ENCODE data around the gene CXCR5.

CXCR5 gene

DNA sequence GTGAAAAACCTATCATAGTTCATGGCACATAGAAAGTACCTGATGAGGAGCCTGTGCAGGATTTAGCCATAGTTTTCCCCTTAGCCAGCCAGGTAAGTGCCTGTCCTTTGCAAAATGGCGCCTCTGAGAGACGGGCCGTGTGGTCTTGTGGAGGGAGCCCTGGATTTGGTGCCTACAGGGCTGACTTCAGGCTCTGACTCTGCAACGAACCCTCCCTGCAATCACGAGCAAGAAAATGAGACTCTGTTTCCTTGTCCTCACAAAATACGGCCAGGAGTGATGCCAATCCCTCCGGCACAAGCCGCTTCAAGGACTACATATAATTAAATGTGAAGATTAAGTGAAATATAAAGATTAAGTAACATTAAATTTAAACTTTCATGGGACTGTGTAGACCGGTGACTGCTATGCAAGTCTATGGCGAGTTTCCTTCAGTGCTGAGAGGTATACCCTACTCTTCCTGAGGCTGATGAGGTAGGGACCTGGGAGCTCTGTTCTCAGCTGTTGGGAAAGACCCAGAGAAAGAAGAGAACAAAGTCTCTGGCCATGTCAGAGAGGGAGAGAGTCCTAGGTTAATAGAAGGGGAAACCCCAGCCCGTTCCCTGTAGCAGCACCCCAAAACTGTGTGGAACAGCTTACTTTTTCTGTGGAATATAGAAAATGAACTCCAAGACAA, 6.1 kb upstream of the CXCR5 start:
- DNase-seq, result no peak

DNA sequence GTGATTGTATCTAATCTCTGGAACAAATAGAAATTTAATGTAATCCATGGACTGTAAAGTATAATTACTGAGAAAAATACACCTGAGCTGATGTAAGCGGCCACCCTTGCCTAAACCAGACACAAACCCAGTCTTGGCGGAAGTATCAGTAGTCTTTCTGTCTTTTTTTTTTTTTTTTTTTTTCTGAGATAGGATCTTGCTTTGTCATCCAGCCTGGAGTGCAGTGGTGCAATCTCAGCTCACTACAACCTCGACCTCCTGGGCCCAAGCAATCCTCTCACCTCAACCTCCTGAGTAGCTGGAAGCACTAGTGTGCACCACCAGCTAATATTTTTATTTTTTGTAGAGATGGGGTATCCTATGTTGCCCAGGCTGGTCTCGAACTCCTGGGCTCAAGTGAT, 5.5 kb upstream of the CXCR5 start:
- no peak for DNase-seq

DNA sequence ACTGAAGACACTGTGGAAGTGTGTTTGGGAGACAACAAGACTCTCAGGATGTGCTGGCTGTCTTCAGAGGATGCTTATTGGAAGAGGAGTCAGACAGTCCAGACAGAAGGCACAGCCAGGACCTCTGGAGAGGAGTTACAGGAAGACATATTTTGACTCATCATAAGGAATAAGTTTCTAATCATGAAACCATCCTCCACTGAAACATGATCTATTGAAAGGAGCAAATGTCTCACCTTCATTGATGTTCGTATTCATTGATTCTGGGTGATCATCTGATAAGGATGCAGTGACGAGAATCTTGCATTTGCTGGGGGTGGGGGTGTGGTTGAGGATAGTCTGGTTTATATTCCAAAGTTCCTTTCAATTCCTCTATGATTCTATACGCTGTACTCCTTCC, 2.5 kb upstream of the CXCR5 start:
- DNase-seq, result no peak

DNA sequence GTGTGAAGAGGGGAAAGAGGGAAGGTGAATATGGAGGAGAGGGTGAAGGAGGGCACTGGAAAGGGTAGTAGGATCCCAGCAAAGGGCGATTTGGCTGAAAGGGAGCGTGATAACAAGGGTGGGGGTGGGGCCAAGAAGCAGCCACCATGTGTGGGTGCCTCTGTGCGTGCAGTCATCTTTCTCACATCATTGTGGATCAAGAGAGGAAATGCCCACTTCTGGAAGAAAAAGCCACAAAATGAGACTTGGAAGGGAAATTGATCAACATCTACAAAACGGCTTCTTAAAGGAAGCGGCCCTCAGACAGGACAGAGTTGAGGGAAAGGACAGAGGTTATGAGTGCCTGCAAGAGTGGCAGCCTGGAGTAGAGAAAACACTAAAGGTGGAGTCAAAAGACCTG, 1.2 kb upstream of the CXCR5 start:
- no peak for DNase-seq

DNA sequence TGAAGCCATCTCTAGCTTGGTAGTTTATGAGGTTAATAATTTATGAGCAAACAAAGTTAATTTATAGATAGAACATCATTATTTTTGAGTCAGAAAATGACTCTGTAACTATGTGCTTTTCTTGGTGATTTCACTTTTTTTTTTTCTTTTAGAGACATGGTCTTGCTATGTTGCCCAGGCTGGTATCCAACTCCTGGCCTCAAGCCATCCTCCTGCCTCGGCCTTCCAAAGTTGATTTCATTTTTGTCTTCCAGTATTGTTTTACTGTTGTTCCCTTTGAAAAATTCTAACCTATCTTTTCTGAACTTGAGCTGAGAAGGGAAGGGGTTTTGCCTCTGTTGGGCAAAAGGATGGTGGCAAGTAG, 706 bp upstream of the CXCR5 start:
- DNase-seq, result no peak

DNA sequence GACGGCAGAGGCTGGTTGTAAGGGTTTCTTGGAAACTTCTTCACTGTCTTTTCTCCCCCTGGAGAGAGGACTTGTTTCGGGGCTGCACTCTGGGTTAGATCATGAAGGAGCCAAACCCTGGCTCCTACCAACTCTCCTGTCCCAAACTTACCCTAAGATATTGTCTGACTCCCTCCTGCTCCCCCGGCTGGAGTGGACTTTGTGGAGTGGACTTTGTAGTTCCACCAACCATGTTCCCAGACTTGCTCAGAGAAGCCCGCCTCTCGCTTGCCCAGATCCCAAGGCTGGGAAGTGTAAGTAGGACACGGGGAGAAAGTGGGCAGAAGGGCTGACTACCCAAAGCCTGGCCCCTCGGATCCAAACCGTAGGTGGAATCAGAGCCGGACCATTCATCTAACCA, 1.2 kb downstream of the CXCR5 start:
- DNase-seq, result no peak

DNA sequence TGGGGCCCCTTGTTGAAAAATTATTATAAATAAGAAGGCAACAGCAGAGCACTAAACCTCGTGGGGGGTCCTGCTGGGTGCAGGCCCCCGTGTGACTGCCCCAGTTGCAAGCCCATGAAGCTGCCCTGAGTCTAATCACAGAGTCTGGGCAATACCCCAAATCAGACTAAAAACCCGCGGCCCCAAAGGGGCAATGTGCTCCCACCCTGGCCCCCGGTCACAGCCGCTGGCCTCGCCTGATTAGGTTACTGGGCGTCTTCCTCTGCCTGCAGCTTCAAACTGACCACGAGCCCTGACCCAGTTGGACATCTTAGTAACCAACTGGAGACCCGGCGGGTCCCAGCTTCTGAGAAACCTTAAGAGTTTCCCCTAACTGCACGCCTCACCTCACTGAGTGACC, 1.6 kb downstream of the CXCR5 start:
- no peak for DNase-seq

DNA sequence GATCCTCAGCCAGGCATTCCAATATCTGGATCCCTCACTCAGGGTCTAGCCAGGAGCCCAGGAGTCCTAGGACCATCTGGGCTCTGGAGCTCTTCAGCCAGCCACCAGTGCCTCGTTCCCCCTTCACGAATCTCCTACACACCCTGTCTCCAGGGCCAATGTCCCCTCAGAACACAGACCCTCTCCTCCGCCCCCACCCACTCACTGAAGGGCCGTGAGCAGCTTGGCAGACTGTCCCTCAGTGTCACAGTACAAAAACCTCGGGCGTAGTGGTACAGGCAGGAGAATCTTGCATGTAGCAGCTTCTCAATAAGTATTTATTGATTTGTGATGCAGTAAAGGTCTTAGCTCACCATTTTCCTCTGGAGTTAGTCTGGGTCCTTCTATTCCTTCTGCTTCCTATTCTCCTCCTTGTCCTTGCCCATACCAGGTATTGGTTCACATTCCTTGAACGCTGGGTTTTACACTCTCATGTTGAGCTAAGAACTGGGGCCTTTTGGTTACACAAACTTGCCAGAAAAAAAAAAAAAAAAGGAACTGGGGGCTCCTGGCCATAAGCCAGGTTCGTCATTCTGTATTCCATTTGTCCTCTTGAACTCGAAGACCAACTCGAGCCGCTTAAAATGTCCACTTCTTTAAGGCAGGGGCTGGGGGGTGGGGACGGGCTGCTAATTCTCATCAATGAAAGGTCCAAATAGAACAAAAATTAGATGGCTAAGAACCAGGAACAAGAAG, 2.3 kb downstream of the CXCR5 start:
- no peak for DNase-seq

DNA sequence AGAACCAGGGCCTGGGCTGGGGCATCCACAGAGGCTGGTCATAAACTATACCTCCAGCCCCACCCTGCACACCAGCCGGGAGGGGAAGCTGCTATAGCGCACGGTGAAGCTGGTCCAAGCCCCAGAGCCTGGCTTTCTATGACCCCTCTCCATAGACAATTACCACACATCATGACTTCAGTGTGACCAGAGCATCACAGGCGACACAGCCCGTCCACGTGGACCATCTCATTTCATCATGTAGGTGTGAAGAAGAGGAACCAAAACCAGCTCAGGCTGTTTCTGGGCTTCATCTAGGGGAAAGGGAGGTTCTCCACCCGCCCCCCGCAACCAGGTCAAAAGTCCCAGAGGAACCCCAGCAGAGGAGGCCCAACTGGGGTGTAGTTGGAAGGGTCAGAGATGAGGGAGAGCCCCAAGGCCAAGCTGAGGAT, 3.0 kb downstream of the CXCR5 start:
- DNase-seq, result no peak

DNA sequence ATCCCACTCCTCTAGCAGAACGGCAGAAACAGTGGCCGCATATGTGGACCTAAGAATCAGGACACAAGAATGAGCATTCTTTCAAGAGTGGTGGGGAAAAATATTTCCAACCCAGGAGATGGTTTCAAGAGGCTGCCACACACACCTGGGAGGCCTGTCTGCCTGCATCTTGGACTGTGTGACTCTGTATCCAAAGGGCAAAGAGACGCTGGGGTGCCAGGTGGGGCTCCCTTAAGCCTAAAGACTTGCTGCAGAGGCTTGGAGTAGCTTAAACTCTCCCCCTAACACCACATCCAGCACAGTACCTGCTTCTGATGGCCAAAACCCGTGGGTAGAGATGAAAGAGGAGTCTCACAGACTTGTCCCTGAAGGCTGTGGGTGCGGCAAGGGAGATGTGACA, 3.5 kb downstream of the CXCR5 start:
- DNase-seq, result no peak

DNA sequence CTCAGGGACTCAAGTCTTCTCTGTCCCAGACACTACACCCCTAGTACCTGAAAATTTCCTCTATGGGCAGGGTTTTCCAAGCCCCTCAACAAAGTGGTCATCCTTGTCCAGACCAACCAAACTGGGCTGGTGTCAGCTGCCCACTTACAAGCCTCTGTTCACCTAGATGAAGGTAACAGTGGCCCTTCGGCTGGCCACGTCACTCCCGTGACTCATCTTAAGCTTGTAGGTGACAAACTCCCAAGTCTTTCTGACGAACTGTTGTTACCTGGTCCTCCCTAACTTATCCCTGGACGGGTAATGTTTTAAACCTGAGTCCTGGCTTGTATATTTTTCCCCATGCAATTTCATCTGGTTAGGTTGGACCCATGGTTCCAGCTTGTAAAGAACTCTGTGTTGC, 4.7 kb downstream of the CXCR5 start:
- DNase-seq, result no peak

DNA sequence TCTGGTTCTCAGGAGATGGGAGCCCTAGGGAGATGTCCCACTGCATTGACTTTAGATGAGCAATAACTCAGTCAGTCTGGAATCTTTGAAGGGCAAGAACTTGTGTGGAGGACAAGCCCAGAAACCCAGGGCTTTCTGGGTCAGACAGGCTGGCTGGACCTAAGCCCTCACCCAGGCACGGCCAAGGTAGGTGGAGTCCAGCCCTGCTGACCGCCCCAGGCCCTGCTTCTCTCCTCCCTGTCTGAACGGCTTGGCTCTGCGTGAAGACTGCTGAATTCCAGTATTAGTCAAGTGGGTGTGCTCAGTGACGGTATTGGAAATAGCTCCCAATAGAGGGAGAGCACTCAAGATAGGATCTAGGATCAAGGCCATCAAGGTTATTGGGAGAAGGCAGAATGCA, 6.1 kb downstream of the CXCR5 start:
- peak; percentile 13 for DNase-seq

DNA sequence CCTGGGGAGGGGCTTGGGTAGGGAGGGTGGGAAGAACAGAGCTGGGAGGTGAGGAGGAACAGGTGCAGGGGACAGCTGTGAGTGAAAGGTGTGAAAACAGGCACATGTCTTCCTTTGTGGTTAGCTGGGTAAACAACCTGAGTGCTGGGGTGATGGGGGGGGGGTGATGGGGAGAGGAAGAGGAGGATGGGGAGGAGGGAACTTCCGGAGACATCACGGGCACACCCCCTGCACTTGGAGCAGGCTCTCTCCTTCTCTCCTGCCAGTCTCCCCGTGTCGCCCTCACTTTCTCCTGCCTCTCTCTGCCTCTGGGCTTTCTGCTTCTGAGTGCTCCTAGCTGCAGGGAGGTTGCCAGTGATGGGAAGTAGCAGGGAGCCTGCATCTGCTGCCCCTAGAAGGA, 8.8 kb downstream of the CXCR5 start:
- no peak for DNase-seq

DNA sequence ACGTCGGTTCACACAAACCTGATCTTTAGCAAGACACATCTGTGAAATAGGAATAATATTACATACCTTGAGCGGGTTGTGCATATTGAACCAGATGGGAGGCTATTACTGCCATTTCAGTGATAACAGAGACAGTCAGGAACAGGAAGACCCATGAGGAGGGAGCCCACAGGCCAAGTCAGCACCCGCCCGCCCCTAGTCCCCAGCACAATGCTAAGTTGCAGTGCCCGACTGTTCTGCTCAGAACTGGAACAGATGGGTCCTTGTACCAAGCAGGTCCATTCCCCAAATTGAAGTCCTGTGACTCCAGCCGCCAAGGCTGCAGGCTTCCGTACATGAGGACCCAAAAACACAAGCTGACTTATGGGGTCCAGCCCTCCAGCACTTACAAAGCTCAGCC, 9.3 kb downstream of the CXCR5 start:
- no peak for DNase-seq

DNA sequence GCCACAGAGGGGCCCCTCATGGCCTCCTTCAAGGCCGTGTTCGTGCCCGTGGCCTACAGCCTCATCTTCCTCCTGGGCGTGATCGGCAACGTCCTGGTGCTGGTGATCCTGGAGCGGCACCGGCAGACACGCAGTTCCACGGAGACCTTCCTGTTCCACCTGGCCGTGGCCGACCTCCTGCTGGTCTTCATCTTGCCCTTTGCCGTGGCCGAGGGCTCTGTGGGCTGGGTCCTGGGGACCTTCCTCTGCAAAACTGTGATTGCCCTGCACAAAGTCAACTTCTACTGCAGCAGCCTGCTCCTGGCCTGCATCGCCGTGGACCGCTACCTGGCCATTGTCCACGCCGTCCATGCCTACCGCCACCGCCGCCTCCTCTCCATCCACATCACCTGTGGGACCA, 10.0 kb downstream of the CXCR5 start:
- DNase-seq, result no peak

DNA sequence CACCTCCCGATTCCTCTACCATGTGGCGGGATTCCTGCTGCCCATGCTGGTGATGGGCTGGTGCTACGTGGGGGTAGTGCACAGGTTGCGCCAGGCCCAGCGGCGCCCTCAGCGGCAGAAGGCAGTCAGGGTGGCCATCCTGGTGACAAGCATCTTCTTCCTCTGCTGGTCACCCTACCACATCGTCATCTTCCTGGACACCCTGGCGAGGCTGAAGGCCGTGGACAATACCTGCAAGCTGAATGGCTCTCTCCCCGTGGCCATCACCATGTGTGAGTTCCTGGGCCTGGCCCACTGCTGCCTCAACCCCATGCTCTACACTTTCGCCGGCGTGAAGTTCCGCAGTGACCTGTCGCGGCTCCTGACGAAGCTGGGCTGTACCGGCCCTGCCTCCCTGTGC, 10.5 kb downstream of the CXCR5 start:
- no peak for DNase-seq

DNA sequence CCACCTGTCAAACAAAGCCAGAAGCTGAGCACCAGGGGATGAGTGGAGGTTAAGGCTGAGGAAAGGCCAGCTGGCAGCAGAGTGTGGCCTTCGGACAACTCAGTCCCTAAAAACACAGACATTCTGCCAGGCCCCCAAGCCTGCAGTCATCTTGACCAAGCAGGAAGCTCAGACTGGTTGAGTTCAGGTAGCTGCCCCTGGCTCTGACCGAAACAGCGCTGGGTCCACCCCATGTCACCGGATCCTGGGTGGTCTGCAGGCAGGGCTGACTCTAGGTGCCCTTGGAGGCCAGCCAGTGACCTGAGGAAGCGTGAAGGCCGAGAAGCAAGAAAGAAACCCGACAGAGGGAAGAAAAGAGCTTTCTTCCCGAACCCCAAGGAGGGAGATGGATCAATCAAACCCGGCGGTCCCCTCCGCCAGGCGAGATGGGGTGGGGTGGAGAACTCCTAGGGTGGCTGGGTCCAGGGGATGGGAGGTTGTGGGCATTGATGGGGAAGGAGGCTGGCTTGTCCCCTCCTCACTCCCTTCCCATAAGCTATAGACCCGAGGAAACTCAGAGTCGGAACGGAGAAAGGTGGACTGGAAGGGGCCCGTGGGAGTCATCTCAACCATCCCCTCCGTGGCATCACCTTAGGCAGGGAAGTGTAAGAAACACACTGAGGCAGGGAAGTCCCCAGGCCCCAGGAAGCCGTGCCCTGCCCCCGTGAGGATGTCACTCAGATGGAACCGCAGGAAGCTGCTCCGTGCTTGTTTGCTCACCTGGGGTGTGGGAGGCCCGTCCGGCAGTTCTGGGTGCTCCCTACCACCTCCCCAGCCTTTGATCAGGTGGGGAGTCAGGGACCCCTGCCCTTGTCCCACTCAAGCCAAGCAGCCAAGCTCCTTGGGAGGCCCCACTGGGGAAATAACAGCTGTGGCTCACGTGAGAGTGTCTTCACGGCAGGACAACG, 11.7 kb downstream of the CXCR5 start:
- no peak for DNase-seq

DNA sequence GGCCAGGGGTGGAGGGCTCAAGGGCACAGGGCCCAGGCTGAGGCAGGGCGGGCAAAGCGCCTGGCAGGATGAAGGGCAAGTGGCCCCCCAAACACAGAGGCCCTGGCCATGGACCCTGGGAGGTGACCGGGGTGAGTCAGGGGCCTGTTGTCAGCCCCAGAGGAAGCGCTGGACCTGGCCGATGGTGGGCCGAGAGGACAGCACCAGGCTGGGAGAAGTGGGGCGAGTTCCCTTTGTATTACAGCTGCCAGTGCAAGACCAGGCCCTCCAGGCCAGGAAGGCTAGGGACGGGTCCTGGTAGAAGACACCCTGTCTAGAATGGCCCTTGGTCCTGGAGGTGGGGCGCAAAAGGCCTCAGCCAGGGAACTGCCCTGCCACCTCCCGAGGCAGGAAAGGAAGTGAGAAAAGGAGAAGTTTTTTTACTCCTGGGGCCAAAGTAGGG, 12.8 kb downstream of the CXCR5 start:
- DNase-seq, result no peak

DNA sequence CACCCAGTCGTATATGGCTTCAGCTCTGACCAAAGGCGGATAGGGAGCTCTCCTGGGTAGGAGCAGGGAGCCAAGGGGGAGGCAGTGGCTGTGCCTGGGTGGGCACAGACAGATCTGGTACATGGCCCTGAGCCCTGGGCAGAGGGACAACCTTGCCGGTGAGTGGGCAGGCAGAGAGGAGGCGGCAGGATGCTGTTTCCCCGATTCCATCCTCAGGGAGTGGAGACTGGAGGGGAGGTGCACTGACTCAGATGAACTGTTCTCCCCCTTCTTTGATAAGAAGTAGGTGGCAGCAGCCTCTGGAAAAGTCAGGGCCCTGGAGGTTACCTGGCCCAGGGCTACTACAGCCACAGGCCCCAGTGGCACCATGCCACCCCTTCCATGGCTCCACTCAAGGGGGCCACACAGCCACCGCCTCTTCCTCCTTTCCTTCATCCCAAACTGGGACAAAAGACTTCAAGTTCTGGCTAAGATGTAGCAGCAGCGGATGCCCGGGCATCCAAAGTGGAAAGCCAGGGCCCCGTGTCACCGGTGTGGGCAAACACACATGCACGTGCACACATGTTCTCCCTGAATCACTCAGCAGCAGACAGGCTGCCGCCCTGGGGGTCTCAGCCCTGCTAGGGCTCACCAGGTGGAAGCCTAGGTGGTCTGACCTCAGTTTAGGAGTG, 13.4 kb downstream of the CXCR5 start:
- DNase-seq, result no peak

DNA sequence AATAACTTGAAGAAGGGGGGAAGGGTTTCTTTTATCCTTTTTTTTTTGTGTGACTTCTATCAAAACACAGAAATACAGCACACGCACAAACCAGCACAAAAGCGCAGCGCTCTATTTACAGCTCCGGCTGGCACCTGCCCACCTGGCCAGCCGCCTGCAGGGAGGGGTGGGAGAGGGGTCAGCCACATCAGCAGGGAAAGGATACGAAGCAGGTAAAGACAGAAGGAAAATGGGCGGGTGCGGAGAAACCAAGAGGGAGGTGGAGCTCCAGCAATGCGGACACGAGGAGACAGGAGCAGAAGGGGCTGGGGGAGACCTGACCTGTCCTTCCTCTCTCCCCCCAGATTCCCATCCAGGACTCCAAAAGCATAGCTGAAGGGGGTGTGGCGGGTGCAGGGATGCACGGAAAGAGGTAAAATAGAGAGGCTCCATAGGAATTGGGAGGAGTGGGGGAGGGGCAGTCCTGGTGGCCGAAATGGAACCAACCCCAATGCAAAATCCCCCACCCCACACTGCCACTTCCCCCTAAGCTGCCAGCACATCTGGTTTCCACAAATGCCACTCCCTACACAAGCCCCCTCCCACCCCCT, 14.1 kb downstream of the CXCR5 start:
- DNase-seq, result no peak

DNA sequence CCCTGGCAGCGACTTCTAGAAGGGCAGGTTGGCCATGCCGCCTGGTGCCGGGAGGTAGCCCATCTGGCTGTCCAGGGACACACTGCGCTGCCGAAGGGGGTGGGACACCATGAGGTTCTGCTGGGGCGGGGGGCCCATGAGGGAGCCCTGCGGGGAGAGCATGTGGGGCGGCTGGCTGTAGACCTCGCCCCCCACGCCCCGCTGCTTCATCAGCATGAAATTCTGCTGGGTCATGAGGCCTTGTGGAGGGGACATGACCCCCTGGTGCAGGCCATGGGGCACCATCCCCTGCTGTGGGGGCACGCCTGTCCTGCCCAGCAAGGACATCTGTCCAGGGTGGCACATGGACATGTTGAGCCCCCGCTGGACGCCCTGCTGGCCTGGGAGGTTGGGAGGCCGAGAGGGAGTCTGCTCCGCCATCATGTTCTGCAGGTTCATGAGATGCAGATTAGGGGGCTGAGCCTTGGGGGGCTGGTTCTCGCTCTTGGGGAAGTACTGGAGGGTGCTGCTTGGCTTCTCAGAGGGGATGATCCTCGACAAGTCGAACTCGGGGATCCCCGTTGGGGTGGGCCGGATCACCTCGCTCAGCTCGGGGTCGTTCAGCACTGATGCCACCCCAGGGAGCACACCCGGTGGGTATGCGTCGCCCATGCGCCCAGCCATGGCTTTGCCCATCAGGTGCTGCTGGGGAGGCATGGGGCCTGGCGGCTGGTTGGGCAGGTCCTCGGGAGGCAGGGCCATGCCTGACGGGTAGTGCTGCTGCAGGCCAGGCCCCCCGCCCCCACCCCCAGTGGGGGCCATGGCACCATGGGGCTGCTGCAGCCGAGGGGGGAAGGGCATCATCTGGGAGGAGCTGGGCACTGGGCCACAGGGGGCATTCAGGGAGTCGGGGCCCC, 15.0 kb downstream of the CXCR5 start:
- no peak for DNase-seq

DNA sequence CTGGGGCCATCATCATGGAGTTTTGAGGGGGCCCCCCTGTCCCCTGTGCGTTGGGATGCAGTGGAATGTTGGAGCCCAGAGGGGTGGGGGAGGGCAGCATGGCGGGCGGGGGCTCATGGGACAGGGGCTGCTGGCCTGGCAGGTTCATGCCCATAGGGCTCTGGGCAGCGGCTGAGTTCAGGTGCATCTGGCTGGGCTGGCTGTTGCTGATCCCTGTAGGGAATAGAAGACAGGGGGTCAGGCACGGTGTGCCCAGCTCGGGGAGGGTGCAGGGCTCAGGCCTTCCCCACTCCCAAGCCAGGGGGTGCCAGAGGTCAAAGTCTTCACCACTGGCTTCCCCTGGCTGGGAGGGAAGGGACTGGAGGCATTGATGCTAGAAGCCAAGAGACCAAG, 15.6 kb downstream of the CXCR5 start:
- DNase-seq, result no peak
